Astrocyte (in vitro differentiated cells and primary cell): Measurements from ENCODE around the gene FAM124A.

Experiments used
- EZH2 ChIP-seq: IDR thresholded peaks from 2 replicates; pipeline ENCODE4 v1.6.1; 2012; ENCODE audit warnings: mild to moderate bottlenecking, low read length, inconsistent platforms; ENCODE audit not compliant: insufficient read depth
- TF ChIP-seq, protein P1 (sequence below): IDR thresholded peaks from 2 replicates; pipeline ENCODE4 v1.5.1; 2011; ENCODE audit warnings: low read depth, mild to moderate bottlenecking, inconsistent platforms, low read length, moderate library complexity; ENCODE audit not compliant: insufficient read depth

DNA sequence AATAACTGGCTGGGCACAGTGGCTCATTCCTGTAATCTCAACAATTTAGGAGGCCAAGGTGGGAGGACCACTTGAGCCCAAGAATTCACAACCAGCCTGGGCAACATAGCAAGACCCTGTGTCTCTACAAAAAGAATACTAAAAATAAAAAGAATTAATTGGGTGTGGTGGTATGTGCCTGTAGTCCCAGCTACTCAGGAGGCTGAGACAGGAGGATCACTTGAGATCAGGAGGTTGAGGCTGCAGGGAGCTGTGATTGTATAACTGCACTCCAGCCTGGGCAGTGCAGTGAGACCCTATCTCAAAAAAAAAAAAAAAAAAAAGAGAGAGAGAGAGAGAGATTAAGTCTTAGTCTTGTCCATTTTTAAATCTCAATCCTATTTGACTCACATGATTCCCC lies 81.7 kb downstream of the FAM124A start:
- TF ChIP-seq, protein P1, sequence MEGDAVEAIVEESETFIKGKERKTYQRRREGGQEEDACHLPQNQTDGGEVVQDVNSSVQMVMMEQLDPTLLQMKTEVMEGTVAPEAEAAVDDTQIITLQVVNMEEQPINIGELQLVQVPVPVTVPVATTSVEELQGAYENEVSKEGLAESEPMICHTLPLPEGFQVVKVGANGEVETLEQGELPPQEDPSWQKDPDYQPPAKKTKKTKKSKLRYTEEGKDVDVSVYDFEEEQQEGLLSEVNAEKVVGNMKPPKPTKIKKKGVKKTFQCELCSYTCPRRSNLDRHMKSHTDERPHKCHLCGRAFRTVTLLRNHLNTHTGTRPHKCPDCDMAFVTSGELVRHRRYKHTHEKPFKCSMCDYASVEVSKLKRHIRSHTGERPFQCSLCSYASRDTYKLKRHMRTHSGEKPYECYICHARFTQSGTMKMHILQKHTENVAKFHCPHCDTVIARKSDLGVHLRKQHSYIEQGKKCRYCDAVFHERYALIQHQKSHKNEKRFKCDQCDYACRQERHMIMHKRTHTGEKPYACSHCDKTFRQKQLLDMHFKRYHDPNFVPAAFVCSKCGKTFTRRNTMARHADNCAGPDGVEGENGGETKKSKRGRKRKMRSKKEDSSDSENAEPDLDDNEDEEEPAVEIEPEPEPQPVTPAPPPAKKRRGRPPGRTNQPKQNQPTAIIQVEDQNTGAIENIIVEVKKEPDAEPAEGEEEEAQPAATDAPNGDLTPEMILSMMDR = no peak
- TF ChIP-seq EZH2 = no peak
